Stimulated activated CD8-positive, alpha-beta memory T cell treated with anti-CD3 and anti-CD28 coated beads, Interleukin-15, amount 100 ng/mL, for 48 hours (primary cell): ENCODE data around the gene MMP1.
"Not testable (repeated sequence)": the region's sequence is repeated elsewhere in the genome, so short reads cannot be mapped to it uniquely, and the experiment has no call there.

Experiments used
- DNase-seq, 2 donors: peaks; one replicate each; pipeline ENCODE4 v3.0.0-alpha.2; 2020; ENCODE audit warnings: low read depth in 2 of 2

MMP1 gene

DNA sequence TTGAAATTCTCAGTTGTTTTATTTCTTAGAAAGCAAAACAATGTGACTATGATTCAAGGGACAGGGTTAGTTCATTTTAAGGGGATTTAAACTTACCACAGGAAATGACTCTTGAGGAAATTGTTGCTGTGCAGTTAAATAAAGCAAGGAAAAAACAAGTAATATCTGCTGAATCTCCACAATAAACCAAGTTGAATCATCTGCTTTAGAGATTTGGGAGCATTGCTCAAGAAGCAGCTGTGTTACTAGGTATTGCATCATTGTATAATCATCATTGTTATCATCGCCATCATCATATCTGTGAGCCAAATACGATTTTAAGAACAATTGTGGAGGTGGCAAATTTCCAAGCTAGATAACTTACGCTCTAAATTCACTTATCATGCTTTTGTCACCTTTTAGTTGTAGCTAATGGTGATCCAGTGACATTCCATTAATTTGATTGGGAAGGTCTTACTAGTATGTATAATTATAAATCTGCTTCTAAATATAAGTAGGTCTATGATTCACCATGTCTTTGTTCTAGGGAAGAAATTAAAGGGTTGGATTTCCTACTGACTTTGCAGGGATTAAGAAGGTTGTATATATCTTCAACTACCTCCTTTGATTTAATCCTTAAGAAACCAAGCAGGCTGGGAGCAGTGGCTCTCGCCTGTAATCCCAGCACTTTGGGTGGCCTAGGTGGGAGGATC lies 37.5 kb downstream of the MMP1 start:
- no peak for DNase-seq

GRCh38 chr11:102757823-102758549 lies 40.0 kb downstream of the MMP1 start:
- DNase-seq, result no peak

GRCh38 chr11:102753267-102753666 lies 44.7 kb downstream of the MMP1 start:
- DNase-seq, result no peak

- no peak for DNase-seq
Observed at GRCh38 chr11:102751673-102752072, 46.3 kb downstream of the MMP1 start.

DNA sequence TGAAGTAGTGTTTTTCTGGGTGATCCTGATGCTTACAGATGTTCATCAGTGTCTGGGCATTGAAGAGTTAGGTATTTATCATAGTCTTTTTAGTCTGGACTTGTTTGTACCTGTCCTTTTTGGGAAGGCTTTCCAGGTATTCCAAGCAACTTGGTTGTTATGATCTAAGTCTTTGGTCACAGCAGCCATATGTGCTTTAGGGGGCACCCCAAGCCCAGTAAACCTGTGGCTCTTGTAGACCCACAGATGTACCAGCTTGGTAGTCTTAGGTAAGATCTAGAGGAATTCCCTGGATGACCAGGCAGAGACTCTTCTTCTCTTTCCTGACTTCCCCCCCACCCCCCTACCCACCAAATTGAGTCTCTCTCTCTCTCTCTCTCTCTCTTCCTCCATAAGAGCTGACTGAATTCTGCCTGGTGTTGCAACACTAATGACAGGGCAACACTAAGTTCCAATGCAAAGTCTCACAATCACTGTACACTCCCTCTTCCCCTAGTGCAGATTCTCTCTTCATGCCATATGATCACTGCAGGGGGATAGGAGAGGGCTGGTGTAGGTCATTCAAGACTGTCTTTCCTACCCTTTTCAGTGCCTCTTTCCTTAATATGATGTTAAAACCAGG lies 48.7 kb downstream of the MMP1 start:
- no peak for DNase-seq

DNA sequence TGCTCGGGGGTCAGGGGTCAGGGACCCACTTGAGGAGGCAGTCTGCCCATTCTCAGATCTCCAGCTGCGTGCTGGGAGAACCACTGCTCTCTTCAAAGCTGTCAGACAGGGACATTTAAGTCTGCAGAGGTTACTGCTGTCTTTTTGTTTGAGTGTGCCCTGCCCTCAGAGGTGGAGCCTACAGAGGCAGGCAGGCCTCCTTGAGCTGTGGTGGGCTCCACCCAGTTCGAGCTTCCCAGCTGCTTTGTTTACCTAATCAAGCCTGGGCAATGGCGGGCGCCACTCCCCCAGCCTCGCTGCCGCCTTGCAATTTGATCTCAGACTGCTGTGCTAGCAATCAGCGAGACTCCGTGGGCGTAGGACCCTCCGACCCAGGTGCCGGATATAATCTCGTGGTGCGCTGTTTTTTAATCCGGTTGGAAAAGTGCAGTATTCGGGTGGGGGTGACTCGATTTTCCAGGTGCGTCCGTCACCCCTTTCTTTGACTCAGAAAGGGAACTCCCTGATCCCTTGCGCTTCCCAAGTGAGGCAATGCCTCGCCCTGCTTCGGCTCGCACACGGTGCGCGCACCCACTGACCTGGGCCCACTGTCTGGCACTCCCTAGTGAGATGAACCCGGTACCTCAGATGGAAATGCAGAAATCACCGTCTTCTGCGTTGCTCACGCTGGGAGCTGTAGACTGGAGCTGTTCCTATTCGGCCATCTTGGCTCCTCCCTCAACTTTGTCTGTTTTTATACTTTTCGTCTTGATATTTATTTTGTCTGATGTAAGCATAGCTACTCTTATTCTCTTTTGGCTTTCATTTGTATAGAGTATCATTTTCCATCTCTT lies 51.0 kb downstream of the MMP1 start:
- DNase-seq, result not testable (repeated sequence)
